KMS-11 (cell line): ENCODE data around the gene AJAP1.

Source experiments
- H2AFZ ChIP-seq: fragments of 200-600 bp; sonication (generic); 2 replicates; pipeline ENCODE4 v1.6.1; 2016; ENCODE audit warnings: antibody characterized with exemption, mixed run types, low read depth
- H3K27ac ChIP-seq: fragments of 200-600 bp; sonication (generic); 2 replicates; pipeline ENCODE4 v1.6.1; 2016; ENCODE audit warnings: mild to moderate bottlenecking, mixed run types
- H3K27me3 ChIP-seq: fragments of 200-600 bp; sonication (generic); 2 replicates; pipeline ENCODE4 v1.6.1; 2017; ENCODE audit warnings: mild to moderate bottlenecking, low read depth, mixed run types, moderate library complexity; ENCODE audit not compliant: insufficient read depth
- H3K36me3 ChIP-seq: fragments of 200-600 bp; sonication (generic); 2 replicates; pipeline ENCODE4 v1.6.1; 2017; ENCODE audit warnings: mild to moderate bottlenecking, mixed run types; ENCODE audit not compliant: insufficient read depth
- H3K4me1 ChIP-seq: fragments of 200-600 bp; sonication (generic); 2 replicates; pipeline ENCODE4 v1.6.1; 2016; ENCODE audit warnings: mild to moderate bottlenecking, low read depth, mixed run types; ENCODE audit not compliant: poor library complexity, severe bottlenecking
- H3K4me2 ChIP-seq: fragments of 200-600 bp; sonication (generic); 2 replicates; pipeline ENCODE4 v1.7.0; 2016; ENCODE audit warnings: mild to moderate bottlenecking, mixed run types
- H3K4me3 ChIP-seq: fragments of 200-600 bp; sonication (generic); IDR thresholded peaks from 2 replicates; pipeline ENCODE4 v1.6.1; 2017; ENCODE audit warnings: low read depth, low read length, mixed read lengths; ENCODE audit not compliant: insufficient read depth
- H3K79me2 ChIP-seq: fragments of 200-600 bp; sonication (generic); 2 replicates; pipeline ENCODE4 v1.6.1; 2016; ENCODE audit warnings: low read depth, mixed run types; ENCODE audit not compliant: insufficient read depth
- H3K9ac ChIP-seq: fragments of 200-600 bp; sonication (generic); 2 replicates; pipeline ENCODE4 v1.6.1; 2016; ENCODE audit warnings: mild to moderate bottlenecking, mixed run types
- H4K20me1 ChIP-seq: fragments of 200-600 bp; sonication (generic); 2 replicates; pipeline ENCODE4 v1.6.1; 2016; ENCODE audit warnings: mild to moderate bottlenecking, mixed run types; ENCODE audit not compliant: insufficient read depth
- TF ChIP-seq, protein P1 (sequence below): fragments of 200-600 bp; sonication (generic); conservative IDR thresholded peaks from 2 replicates; pipeline ENCODE4 v1.6.1; 2017; ENCODE audit warnings: low read depth, mild to moderate bottlenecking, antibody characterized with exemption, low read length, moderate library complexity, mixed read lengths

AJAP1 gene

DNA sequence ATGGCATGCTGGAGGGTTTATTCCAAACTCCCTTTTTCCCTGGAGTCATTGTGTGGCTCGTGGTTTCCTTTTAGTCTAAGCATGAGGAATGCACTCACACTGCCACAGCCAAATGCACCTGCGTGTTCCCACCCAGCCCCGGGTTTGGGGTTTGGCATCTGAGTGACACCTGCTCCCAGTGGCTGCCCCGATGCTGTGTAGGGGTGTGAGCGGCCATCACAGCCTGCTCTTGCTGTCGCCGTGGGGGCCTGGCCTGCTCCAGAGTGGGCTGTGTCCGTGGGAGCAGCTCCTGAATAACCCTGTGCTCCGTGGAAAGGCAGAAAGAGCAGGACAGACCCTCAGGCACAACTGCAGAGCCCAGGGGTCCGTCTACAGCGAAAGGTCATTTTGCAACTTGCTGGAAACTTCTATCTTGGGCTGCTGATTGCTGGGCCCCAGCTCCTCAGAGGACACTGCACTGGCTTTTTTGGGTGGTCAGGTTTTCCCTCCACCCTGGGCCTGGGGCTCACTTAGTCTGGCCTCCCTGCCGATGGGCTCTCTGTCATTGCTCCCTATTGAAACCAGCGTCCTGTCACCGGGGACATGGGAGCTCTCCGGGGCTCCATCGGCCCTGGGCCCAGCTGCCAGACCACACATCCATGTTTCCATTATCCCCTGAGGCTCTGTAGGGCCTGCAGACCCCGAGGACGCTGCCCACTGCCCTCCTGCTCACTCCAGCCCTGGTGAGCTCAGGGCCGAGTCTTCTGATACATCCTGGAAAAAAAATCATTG, 74.1 kb downstream of the AJAP1 start:
- no peaks in the 10 kb centered on the region for H3K4me1 ChIP-seq
- H3K27me3 ChIP-seq: peaks cover 2% of the 10 kb centered on the region; the same call in 1 of the 2 replicates
- H3K9ac ChIP-seq: no peak overlapping the region
- H2AFZ ChIP-seq: no peak overlapping the region
- H4K20me1 ChIP-seq: no peaks in the 10 kb centered on the region
- no peaks in the 10 kb centered on the region for H3K79me2 ChIP-seq
- TF ChIP-seq, protein P1, sequence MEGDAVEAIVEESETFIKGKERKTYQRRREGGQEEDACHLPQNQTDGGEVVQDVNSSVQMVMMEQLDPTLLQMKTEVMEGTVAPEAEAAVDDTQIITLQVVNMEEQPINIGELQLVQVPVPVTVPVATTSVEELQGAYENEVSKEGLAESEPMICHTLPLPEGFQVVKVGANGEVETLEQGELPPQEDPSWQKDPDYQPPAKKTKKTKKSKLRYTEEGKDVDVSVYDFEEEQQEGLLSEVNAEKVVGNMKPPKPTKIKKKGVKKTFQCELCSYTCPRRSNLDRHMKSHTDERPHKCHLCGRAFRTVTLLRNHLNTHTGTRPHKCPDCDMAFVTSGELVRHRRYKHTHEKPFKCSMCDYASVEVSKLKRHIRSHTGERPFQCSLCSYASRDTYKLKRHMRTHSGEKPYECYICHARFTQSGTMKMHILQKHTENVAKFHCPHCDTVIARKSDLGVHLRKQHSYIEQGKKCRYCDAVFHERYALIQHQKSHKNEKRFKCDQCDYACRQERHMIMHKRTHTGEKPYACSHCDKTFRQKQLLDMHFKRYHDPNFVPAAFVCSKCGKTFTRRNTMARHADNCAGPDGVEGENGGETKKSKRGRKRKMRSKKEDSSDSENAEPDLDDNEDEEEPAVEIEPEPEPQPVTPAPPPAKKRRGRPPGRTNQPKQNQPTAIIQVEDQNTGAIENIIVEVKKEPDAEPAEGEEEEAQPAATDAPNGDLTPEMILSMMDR: no peak
- no peak overlapping the region for H3K4me2 ChIP-seq
- no peak overlapping the region for H3K4me3 ChIP-seq
- no peak overlapping the region for H3K27ac ChIP-seq
- no peaks in the 10 kb centered on the region for H3K36me3 ChIP-seq

GRCh38 chr1:4729090-4729471, 74.7 kb downstream of the AJAP1 start:
- Histone ChIP-seq H3K4me1 (no peaks in the 10 kb centered on the region), H3K4me3 (no peak overlapping the region), H2AFZ (no peak overlapping the region), H3K27me3 (peaks cover 2% of the 10 kb centered on the region; the same call in 1 of the 2 replicates), H3K9ac (no peak overlapping the region), H3K79me2 (no peaks in the 10 kb centered on the region), H3K27ac (no peak overlapping the region), H4K20me1 (no peaks in the 10 kb centered on the region), H3K4me2 (no peak overlapping the region), H3K36me3 (no peaks in the 10 kb centered on the region)
- TF ChIP-seq, protein P1: no peak

DNA sequence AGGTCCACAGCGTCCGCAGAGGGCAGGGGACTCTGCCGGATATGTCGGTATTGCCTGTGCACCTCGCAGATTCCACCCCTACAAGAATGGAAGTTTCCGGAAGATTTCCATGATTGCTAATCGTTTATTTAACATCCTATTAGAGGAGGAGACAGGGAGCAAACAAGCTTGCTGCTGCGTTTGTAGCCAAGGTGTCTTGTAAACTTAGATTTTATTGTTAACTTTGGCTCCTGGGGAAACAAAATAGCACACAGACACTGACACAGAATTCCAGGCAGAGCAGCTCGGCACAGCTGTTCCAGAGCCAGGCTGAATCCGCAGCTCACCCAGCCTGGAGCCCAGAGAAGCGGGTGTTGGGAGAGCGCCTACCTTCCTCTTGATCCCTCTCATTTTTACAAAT, 75.7 kb downstream of the AJAP1 start:
- H3K27me3 ChIP-seq: peaks cover 2% of the 10 kb centered on the region; the same call in 1 of the 2 replicates
- no peaks in the 10 kb centered on the region for H3K4me1 ChIP-seq
- H3K79me2 ChIP-seq: no peaks in the 10 kb centered on the region
- H2AFZ ChIP-seq: no peak overlapping the region
- no peaks in the 10 kb centered on the region for H3K36me3 ChIP-seq
- H3K27ac ChIP-seq: no peak overlapping the region
- no peaks in the 10 kb centered on the region for H4K20me1 ChIP-seq
- no peak overlapping the region for H3K9ac ChIP-seq
- H3K4me2 ChIP-seq: no peak overlapping the region
- TF ChIP-seq, protein P1: no peak
- no peak overlapping the region for H3K4me3 ChIP-seq

GRCh38 chr1:4733446-4734177, 79.2 kb downstream of the AJAP1 start:
- Histone ChIP-seq H3K36me3 (no peaks in the 10 kb centered on the region), H3K4me1 (no peaks in the 10 kb centered on the region), H3K27ac (no peak overlapping the region), H3K27me3 (peaks cover 2% of the 10 kb centered on the region; the same call in 1 of the 2 replicates), H2AFZ (no peak overlapping the region), H4K20me1 (no peaks in the 10 kb centered on the region), H3K4me3 (no peak overlapping the region), H3K79me2 (no peaks in the 10 kb centered on the region), H3K9ac (no peak overlapping the region), H3K4me2 (no peak overlapping the region)
- TF ChIP-seq, protein P1: no peak
